Colonic mucosa (tissue), 4 donors: ENCODE data around the gene SCNM1. TPM values are rescaled to one million over a fixed set of nuclear protein-coding genes. Genes with fewer than 3 reads are reported as not detected.
"Not testable (repeated sequence)": the region's sequence is repeated elsewhere in the genome, so short reads cannot be mapped to it uniquely, and the experiment has no call there.

ENCODE experiments used
- DNase-seq: peaks from one replicate; pipeline ENCODE4 v3.0.0-alpha.2; 2020
- H3K27ac ChIP-seq: fragments of 200-600 bp; one replicate; pipeline ENCODE4 v1.8.0; 2021
- H3K27me3 ChIP-seq: fragments of 200-600 bp; one replicate; pipeline ENCODE4 v1.8.0; 2021
- H3K36me3 ChIP-seq: fragments of 200-600 bp; one replicate; pipeline ENCODE4 v1.8.0; 2021
- H3K4me1 ChIP-seq: fragments of 200-600 bp; one replicate; pipeline ENCODE4 v1.8.0; 2021; ENCODE audit warnings: mild to moderate bottlenecking
- H3K4me3 ChIP-seq: fragments of 200-600 bp; one replicate; pipeline ENCODE4 v1.8.0; 2021
- H3K9ac ChIP-seq, 2 donors: one replicate each; pipeline ENCODE4 v1.7.0; 2013; ENCODE audit warnings: control low read depth in 2 of 2, low read depth in 2 of 2, low read length in 2 of 2
- H3K9me3 ChIP-seq: fragments of 200-600 bp; one replicate; pipeline ENCODE4 v1.8.0; 2021
- intact Hi-C: fragments of 100-400 bp; cut with DNase I; formaldehyde crosslinking; loops from one replicate; pipeline ENCODE4 v1.14.1; 2022
- total RNA-seq, 2 donors: library from RNA; stranded (reverse); fragmentation: NEBNext Ultra II Directional in 1 of 2; extraction: Animal tissue kit (Norgen Biotek cat#: 25700) in 1 of 2; gene quantifications; one replicate each; pipeline ENCODE4 v1.2.1, GENCODE V29; 2021
- TF ChIP-seq, protein P1 (sequence below): fragments of 200-600 bp; IDR thresholded peaks from one replicate; pipeline ENCODE4 v1.8.0; 2022; ENCODE audit warnings: antibody characterized with exemption, mild to moderate bottlenecking
- donor health status: healthy.
- donor health status: DM: no; HTN: no; CAD: no.
- donor health status: DM: no; HTN: no; CAD: no.

Gene SCNM1
- total RNA-seq, 2 donors from 2014 or later, result 22.7 to 31.8 TPM

DNA sequence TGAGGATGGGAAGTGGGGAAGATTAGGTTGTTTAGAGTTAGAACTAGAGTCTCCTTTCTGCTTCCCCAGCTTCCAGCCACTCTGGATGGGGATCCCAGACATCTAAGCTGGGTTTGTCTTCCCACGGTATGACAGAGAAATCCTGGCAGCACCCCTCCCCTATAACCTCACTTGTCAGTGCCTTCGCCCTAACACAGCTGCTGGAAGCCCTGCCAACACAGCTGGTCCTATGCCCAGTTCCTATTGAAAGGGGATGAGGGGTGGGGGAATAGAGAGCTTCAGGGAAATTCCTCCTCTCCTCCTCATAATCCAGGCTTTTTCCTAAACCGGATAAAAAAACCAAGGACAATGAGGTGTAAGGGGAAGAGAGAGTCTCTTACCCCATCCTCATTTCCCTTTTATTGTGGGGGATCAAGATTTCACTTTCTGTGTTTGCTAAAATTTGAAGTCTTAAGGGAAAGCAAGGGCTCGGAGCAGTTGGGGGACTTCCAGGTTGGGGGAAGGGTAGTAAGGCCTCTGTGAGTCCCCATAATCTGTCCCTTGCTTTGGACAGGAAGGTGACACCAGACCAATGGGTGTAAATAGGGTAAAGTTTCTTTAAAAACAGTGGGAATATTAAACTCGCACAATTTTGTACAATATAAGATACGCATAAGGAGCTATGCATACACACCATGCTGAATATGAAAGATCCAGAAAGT, 9.2 kb downstream of the SCNM1 start:
- H3K9me3 ChIP-seq, result no peaks in the 10 kb centered on the region
- TF ChIP-seq, protein P1, sequence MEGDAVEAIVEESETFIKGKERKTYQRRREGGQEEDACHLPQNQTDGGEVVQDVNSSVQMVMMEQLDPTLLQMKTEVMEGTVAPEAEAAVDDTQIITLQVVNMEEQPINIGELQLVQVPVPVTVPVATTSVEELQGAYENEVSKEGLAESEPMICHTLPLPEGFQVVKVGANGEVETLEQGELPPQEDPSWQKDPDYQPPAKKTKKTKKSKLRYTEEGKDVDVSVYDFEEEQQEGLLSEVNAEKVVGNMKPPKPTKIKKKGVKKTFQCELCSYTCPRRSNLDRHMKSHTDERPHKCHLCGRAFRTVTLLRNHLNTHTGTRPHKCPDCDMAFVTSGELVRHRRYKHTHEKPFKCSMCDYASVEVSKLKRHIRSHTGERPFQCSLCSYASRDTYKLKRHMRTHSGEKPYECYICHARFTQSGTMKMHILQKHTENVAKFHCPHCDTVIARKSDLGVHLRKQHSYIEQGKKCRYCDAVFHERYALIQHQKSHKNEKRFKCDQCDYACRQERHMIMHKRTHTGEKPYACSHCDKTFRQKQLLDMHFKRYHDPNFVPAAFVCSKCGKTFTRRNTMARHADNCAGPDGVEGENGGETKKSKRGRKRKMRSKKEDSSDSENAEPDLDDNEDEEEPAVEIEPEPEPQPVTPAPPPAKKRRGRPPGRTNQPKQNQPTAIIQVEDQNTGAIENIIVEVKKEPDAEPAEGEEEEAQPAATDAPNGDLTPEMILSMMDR, result no peak
- no peaks in the 10 kb centered on the region for H3K27me3 ChIP-seq
- H3K36me3 ChIP-seq, result no peaks in the 10 kb centered on the region
- intact Hi-C loops, result no loop called here
- H3K4me3 ChIP-seq, result no peak overlapping the region
- no peak overlapping the region for H3K27ac ChIP-seq
- DNase-seq, result no peak
- no peak overlapping the region for H3K9ac ChIP-seq
- H3K4me1 ChIP-seq, result no peaks in the 10 kb centered on the region

DNA sequence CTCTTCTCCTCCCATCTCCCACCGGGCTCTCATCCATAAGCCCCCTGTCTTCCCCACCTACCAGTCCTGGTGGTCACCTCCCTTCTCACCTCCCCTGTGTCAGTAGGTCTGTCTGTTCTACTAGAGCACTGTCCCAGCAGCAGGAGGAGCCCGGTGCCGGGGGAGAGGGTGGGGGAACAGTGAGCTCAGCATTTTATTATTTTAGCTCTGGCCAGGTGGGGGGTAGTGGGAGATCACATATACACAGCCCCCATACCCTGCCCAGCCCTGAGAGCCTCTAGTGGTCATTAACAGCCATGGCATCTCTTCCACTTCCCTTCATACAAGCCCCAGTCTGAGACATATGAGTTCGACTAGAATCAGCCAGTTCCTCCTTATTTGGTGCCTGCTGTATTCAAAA, 9.9 kb downstream of the SCNM1 start, which contains the start of gene TMOD4:
Gene TMOD4 (minus strand): TSS at position 119 of the 400 bp plus-strand sequence. CDS start 1,106 bp downstream, outside the sequence.
- H3K27ac ChIP-seq, result no peak within 1 kb of the TSS
- no peaks in the 10 kb centered on the region for H3K36me3 ChIP-seq
- no peak for DNase-seq
- no peaks in the 10 kb centered on the region for H3K27me3 ChIP-seq
- H3K9ac ChIP-seq, result no peak within 1 kb of the TSS
- no peaks in the 10 kb centered on the region for H3K9me3 ChIP-seq
- intact Hi-C loops, result no loop called here
- TF ChIP-seq, protein P1, result no peak
- H3K4me1 ChIP-seq, result no peaks in the 10 kb centered on the region
- H3K4me3 ChIP-seq, result no peak within 1 kb of the TSS

GRCh38 chr1:151176514-151177045, 10.6 kb downstream of the SCNM1 start:
- Histone ChIP-seq H3K4me3 (no peak overlapping the region), H3K27me3 (no peaks in the 10 kb centered on the region), H3K9me3 (no peaks in the 10 kb centered on the region), H3K9ac (no peak overlapping the region), H3K27ac (no peak overlapping the region), H3K36me3 (no peaks in the 10 kb centered on the region), H3K4me1 (no peaks in the 10 kb centered on the region)
- TF ChIP-seq, protein P1, result no peak
- intact Hi-C loops, result no loop called here
- no peak for DNase-seq

GRCh38 chr1:151184211-151184610, 18.3 kb downstream of the SCNM1 start:
- no peak overlapping the region for H3K4me3 ChIP-seq
- no peak overlapping the region for H3K9ac ChIP-seq
- H3K27me3 ChIP-seq, result no peaks in the 10 kb centered on the region
- H3K27ac ChIP-seq, result no peak overlapping the region
- H3K4me1 ChIP-seq, result peaks cover 3% of the 10 kb centered on the region
- no peak for DNase-seq
- H3K36me3 ChIP-seq, result peaks cover 20% of the 10 kb centered on the region
- H3K9me3 ChIP-seq, result no peaks in the 10 kb centered on the region
- TF ChIP-seq, protein P1, result no peak
- intact Hi-C loops, result no loop called here

DNA sequence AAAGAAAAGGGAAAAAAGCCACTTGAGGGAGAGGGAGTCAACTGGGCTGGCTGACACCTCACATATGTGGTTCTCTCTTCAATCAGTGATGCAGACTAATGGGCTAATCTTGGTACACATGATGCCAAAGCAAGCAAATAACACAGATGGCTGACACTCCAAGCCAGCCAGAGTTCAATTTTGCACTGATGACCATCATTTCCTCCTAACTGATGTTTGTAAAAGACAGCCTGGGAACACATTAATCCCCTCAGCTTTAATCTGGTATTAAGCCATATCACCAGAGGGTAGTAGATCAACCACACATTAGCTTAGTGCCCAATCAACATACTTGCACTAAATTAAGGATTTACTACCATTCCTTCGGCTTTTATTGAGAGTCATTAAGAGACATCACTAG, 21.3 kb downstream of the SCNM1 start:
- TF ChIP-seq, protein P1, result no peak
- intact Hi-C loops, result no loop called here
- H3K9me3 ChIP-seq, result no peaks in the 10 kb centered on the region
- H3K27ac ChIP-seq, result no peak overlapping the region
- H3K4me3 ChIP-seq, result no peak overlapping the region
- H3K36me3 ChIP-seq, result peaks cover 20% of the 10 kb centered on the region
- H3K4me1 ChIP-seq, result peaks cover 3% of the 10 kb centered on the region
- DNase-seq, result no peak
- no peak overlapping the region for H3K9ac ChIP-seq
- no peaks in the 10 kb centered on the region for H3K27me3 ChIP-seq

DNA sequence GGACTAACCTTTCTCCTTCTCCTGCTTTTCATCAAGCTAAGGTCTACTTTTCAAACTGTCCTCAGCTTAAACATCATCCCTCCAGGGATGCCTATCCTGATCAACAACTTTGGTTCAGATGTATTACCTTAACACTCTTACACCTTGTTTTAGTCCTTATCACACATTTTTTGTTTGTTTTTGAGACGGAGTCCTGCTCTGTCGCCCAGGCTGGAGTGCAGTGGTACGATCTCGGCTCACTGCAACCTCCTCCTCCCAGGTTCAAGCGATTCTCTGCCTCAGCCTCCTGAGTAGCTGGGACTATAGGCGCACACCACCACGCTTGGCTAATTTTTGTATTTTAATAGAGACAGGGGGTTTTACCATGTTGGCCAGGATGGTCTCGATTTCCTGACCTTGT, 22.7 kb downstream of the SCNM1 start:
- Histone ChIP-seq H3K4me3 (peak overlapping the region; percentile 72), H3K36me3 (peaks cover 17% of the 10 kb centered on the region)
- H3K27ac ChIP-seq, H3K27me3 ChIP-seq, DNase-seq, intact Hi-C loops, H3K4me1 ChIP-seq, H3K9me3 ChIP-seq, H3K9ac ChIP-seq: not testable (repeated sequence)
